ENCODE measurements around the gene XK. TPM values are rescaled to one million over a fixed set of nuclear protein-coding genes. Genes with fewer than 3 reads are reported as not detected.
"Not testable (repeated sequence)": the region's sequence is repeated elsewhere in the genome, so short reads cannot be mapped to it uniquely, and the experiment has no call there.

XK gene
- total and polyA plus RNA-seq, 4 donors = 0.93 to 3.1 (median 1.4) TPM

GRCh38 chrX:37754516-37754915 is 68.9 kb downstream of the XK start:
- intact Hi-C loops (cut with DNase I) = no loop called here
- Histone ChIP-seq H3K4me3 (ENCODE audit: low read length in 2 of 2) (no peak overlapping the region), H3K36me3 (ENCODE audit: control insufficient read depth in 1 of 2, insufficient read depth in 2 of 2, low read length in 1 of 2) (no peaks in the 10 kb centered on the region), H3K27me3 (ENCODE audit: control insufficient read depth in 1 of 2, insufficient read depth in 2 of 2, low read length in 1 of 2) (no peaks in the 10 kb centered on the region), H3K9me3 (ENCODE audit: control insufficient read depth, low read length) (no peaks in the 10 kb centered on the region), H3K27ac (ENCODE audit: low read depth in 1 of 2, low read length in 2 of 2) (no peak overlapping the region), H3K4me1 (ENCODE audit: control insufficient read depth in 1 of 2, insufficient read depth in 2 of 2, low read length in 2 of 2) (no peaks in the 10 kb centered on the region)
- DNase-seq = no peak
- no peak for ATAC-seq (ENCODE audit: low FRiP score)
- WGBS, 2 donors = 87 to 90% methylated on average over 2 of the region's 2 CpGs

- no peaks in the 10 kb centered on the region for H3K27me3 ChIP-seq (ENCODE audit: control insufficient read depth in 1 of 2, insufficient read depth in 2 of 2, low read length in 1 of 2)
These were observed 69.4 kb downstream of the XK start for GRCh38 chrX:37755025-37755424.

GRCh38 chrX:37757082-37757481 is 71.5 kb downstream of the XK start:
- Histone ChIP-seq H3K9me3 (ENCODE audit: control insufficient read depth, low read length) (no peaks in the 10 kb centered on the region), H3K4me1 (ENCODE audit: control insufficient read depth in 1 of 2, insufficient read depth in 2 of 2, low read length in 2 of 2) (no peaks in the 10 kb centered on the region), H3K4me3 (ENCODE audit: low read length in 2 of 2) (no peak overlapping the region), H3K27me3 (ENCODE audit: control insufficient read depth in 1 of 2, insufficient read depth in 2 of 2, low read length in 1 of 2) (no peaks in the 10 kb centered on the region), H3K27ac (ENCODE audit: low read depth in 1 of 2, low read length in 2 of 2) (no peak overlapping the region), H3K36me3 (ENCODE audit: control insufficient read depth in 1 of 2, insufficient read depth in 2 of 2, low read length in 1 of 2) (no peaks in the 10 kb centered on the region)
- no peak for DNase-seq
- no peak for ATAC-seq (ENCODE audit: low FRiP score)
- intact Hi-C loops (cut with DNase I) = no loop called here

More at GRCh38 chrX:37755025-37755424, 69.4 kb downstream of the XK start:
- Histone ChIP-seq H3K9me3 (ENCODE audit: control insufficient read depth, low read length) (no peaks in the 10 kb centered on the region), H3K36me3 (ENCODE audit: control insufficient read depth in 1 of 2, insufficient read depth in 2 of 2, low read length in 1 of 2) (no peaks in the 10 kb centered on the region), H3K27ac (ENCODE audit: low read depth in 1 of 2, low read length in 2 of 2) (no peak overlapping the region), H3K4me1 (ENCODE audit: control insufficient read depth in 1 of 2, insufficient read depth in 2 of 2, low read length in 2 of 2) (no peaks in the 10 kb centered on the region), H3K4me3 (ENCODE audit: low read length in 2 of 2) (no peak overlapping the region)
- ATAC-seq (ENCODE audit: low FRiP score) (no peak), DNase-seq (no peak)
- intact Hi-C loops (cut with DNase I) = no loop called here

GRCh38 chrX:37759351-37759750 is 73.8 kb downstream of the XK start:
- no peak overlapping the region for H3K4me3 ChIP-seq (ENCODE audit: low read length in 2 of 2)
- WGBS, 2 donors = 83 to 95% methylated on average over 1 of the region's 1 CpG
- H3K36me3 ChIP-seq (ENCODE audit: control insufficient read depth in 1 of 2, insufficient read depth in 2 of 2, low read length in 1 of 2) = no peaks in the 10 kb centered on the region
- intact Hi-C loops (cut with DNase I) = no loop called here
- H3K4me1 ChIP-seq (ENCODE audit: control insufficient read depth in 1 of 2, insufficient read depth in 2 of 2, low read length in 2 of 2) = no peaks in the 10 kb centered on the region
- no peak overlapping the region for H3K27ac ChIP-seq (ENCODE audit: low read depth in 1 of 2, low read length in 2 of 2)
- no peaks in the 10 kb centered on the region for H3K9me3 ChIP-seq (ENCODE audit: control insufficient read depth, low read length)
- ATAC-seq (ENCODE audit: low FRiP score) = no peak
- DNase-seq = no peak
- no peaks in the 10 kb centered on the region for H3K27me3 ChIP-seq (ENCODE audit: control insufficient read depth in 1 of 2, insufficient read depth in 2 of 2, low read length in 1 of 2)

- no peak overlapping the region for H3K4me3 ChIP-seq (ENCODE audit: low read length in 2 of 2)
- H3K9me3 ChIP-seq (ENCODE audit: control insufficient read depth, low read length) = no peaks in the 10 kb centered on the region
- no peak overlapping the region for H3K27ac ChIP-seq (ENCODE audit: low read depth in 1 of 2, low read length in 2 of 2)
- H3K36me3 ChIP-seq (ENCODE audit: control insufficient read depth in 1 of 2, insufficient read depth in 2 of 2, low read length in 1 of 2) = no peaks in the 10 kb centered on the region
- DNase-seq (no peak), ATAC-seq (ENCODE audit: low FRiP score) (no peak)
- 79 to 85% methylated on average over 2 of the region's 2 CpGs for WGBS, 2 donors
- no peaks in the 10 kb centered on the region for H3K4me1 ChIP-seq (ENCODE audit: control insufficient read depth in 1 of 2, insufficient read depth in 2 of 2, low read length in 2 of 2)
- H3K27me3 ChIP-seq (ENCODE audit: control insufficient read depth in 1 of 2, insufficient read depth in 2 of 2, low read length in 1 of 2) = no peaks in the 10 kb centered on the region
- intact Hi-C loops (cut with DNase I) = no loop called here
These were observed 74.4 kb downstream of the XK start for GRCh38 chrX:37759878-37760418.

GRCh38 chrX:37763400-37763799 is 77.8 kb downstream of the XK start:
- ATAC-seq (ENCODE audit: low FRiP score) = no peak

GRCh38 chrX:37765507-37765906 is 79.9 kb downstream of the XK start:
- no peak overlapping the region for H3K4me3 ChIP-seq (ENCODE audit: low read length in 2 of 2)
- H3K27me3 ChIP-seq (ENCODE audit: control insufficient read depth in 1 of 2, insufficient read depth in 2 of 2, low read length in 1 of 2) = no peaks in the 10 kb centered on the region
- no peaks in the 10 kb centered on the region for H3K9me3 ChIP-seq (ENCODE audit: control insufficient read depth, low read length)
- H3K36me3 ChIP-seq (ENCODE audit: control insufficient read depth in 1 of 2, insufficient read depth in 2 of 2, low read length in 1 of 2) = no peaks in the 10 kb centered on the region
- no peak overlapping the region for H3K27ac ChIP-seq (ENCODE audit: low read depth in 1 of 2, low read length in 2 of 2)
- no peak for DNase-seq
- no peak for ATAC-seq (ENCODE audit: low FRiP score)
- intact Hi-C loops (cut with DNase I) = no loop called here
- no peaks in the 10 kb centered on the region for H3K4me1 ChIP-seq (ENCODE audit: control insufficient read depth in 1 of 2, insufficient read depth in 2 of 2, low read length in 2 of 2)

More at GRCh38 chrX:37763400-37763799, 77.8 kb downstream of the XK start:
- no peak overlapping the region for H3K27ac ChIP-seq (ENCODE audit: low read depth in 1 of 2, low read length in 2 of 2)
- no peak overlapping the region for H3K4me3 ChIP-seq (ENCODE audit: low read length in 2 of 2)
- H3K4me1 ChIP-seq (ENCODE audit: control insufficient read depth in 1 of 2, insufficient read depth in 2 of 2, low read length in 2 of 2) = no peaks in the 10 kb centered on the region
- DNase-seq = no peak
- no peaks in the 10 kb centered on the region for H3K9me3 ChIP-seq (ENCODE audit: control insufficient read depth, low read length)
- intact Hi-C loops (cut with DNase I) = no loop called here
- no peaks in the 10 kb centered on the region for H3K36me3 ChIP-seq (ENCODE audit: control insufficient read depth in 1 of 2, insufficient read depth in 2 of 2, low read length in 1 of 2)
- H3K27me3 ChIP-seq (ENCODE audit: control insufficient read depth in 1 of 2, insufficient read depth in 2 of 2, low read length in 1 of 2) = no peaks in the 10 kb centered on the region

GRCh38 chrX:37767430-37767829 is 81.8 kb downstream of the XK start:
- WGBS, 2 donors = 53 to 74% methylated on average over 1 of the region's 1 CpG
- H3K27me3 ChIP-seq (ENCODE audit: control insufficient read depth in 1 of 2, insufficient read depth in 2 of 2, low read length in 1 of 2) = no peaks in the 10 kb centered on the region
- ATAC-seq (ENCODE audit: low FRiP score) (no peak), DNase-seq (no peak)
- no peaks in the 10 kb centered on the region for H3K4me1 ChIP-seq (ENCODE audit: control insufficient read depth in 1 of 2, insufficient read depth in 2 of 2, low read length in 2 of 2)
- H3K36me3 ChIP-seq (ENCODE audit: control insufficient read depth in 1 of 2, insufficient read depth in 2 of 2, low read length in 1 of 2) = no peaks in the 10 kb centered on the region
- intact Hi-C loops (cut with DNase I) = no loop called here
- no peak overlapping the region for H3K4me3 ChIP-seq (ENCODE audit: low read length in 2 of 2)
- no peak overlapping the region for H3K27ac ChIP-seq (ENCODE audit: low read depth in 1 of 2, low read length in 2 of 2)
- no peaks in the 10 kb centered on the region for H3K9me3 ChIP-seq (ENCODE audit: control insufficient read depth, low read length)

- H3K27ac ChIP-seq (ENCODE audit: low read depth in 1 of 2, low read length in 2 of 2); DNase-seq; H3K36me3 ChIP-seq (ENCODE audit: control insufficient read depth in 1 of 2, insufficient read depth in 2 of 2, low read length in 1 of 2); H3K9me3 ChIP-seq (ENCODE audit: control insufficient read depth, low read length); intact Hi-C loops (cut with DNase I); H3K27me3 ChIP-seq (ENCODE audit: control insufficient read depth in 1 of 2, insufficient read depth in 2 of 2, low read length in 1 of 2); ATAC-seq (ENCODE audit: low FRiP score); H3K4me3 ChIP-seq (ENCODE audit: low read length in 2 of 2); H3K4me1 ChIP-seq (ENCODE audit: control insufficient read depth in 1 of 2, insufficient read depth in 2 of 2, low read length in 2 of 2): not testable (repeated sequence)
- 94 to 96% methylated on average over 9 of the region's 9 CpGs for WGBS, 2 donors
These were observed 83.3 kb downstream of the XK start for GRCh38 chrX:37768866-37769265.

Measured in aorta (tissue), 5 donors.